ENCODE results near the gene EXOC3.

EXOC3 gene

DNA sequence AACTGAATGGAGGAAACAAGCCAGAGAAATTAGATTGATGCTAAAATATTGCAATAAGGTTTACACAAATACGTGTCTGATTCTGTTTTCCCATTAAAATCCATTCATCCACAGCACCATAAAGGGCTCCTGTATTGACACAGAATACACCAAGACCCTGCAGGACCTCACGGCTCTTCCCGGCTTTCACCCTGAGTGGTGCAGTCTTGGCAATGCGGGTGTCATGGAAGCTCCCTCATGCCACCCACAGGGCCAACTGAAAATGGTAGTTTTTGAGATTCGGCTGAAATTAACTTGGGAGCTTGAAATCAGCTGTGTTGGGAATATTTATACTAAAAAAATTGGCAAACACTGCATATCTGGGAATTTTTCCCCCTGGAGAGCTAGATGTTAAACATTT is 17.3 kb upstream of the EXOC3 start:
- DNase-seq (ENCODE audit: low read depth in 2 of 2): no peak

- DNase-seq (ENCODE audit: low read depth in 2 of 2): no peak
Measured at GRCh38 chr5:426392-426976, 16.5 kb upstream of the EXOC3 start.

DNA sequence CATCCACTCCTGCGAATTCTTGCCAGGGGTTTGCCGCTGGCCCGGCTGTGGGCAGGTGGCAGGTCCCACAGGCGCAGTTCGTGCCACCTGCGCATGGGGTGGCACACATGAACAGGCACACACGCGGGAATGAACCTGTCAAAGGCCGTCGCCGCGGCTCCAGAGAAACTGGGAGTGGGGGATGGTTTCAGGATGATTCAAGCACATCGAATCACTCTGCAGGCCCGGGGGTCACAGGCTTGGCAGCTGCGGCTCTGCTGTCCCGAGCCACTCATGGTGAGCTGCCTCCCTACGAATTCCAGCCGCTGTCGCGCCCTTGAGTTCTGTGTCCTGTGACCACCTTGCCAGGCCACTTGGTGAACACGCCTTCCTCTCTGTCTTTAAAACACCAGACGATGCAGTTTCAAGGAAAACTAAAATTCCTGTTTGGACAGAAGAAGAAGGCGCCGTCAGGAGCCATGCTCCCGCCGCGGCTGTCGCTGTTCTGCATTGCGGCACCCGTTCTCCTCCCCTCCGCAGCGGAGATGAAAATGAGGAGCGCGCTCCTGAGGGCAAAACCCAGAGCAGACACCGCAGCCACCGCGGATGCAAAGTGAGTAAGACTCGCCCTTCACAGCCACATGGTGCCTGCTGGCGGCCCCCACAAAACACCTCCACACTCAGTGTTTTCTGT is 15.4 kb upstream of the EXOC3 start:
- no peak for DNase-seq (ENCODE audit: low read depth in 2 of 2)

DNA sequence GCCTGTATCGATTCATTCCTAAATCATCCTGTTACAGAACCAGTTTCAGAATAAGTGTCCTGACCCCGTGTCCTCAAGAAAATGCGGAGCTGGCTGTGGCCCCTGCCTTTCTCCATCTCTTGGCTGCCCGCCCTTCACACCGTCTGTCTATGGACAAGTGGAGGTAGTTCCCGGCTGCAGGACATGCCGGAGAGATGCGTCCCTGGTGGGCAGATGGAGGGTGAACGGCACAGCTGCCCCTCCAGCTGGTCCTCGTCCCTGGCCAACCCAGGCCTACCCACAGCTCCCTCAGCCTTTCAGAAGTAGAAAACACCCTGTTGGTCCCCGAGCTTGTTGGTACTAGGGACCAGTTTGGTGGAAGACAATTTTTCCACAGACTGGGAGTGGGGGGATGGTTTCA is 14.8 kb upstream of the EXOC3 start:
- no peak for DNase-seq (ENCODE audit: low read depth in 2 of 2)

- DNase-seq (ENCODE audit: low read depth in 2 of 2): no peak
Measured at GRCh38 chr5:428754-429452, 14.1 kb upstream of the EXOC3 start.

GRCh38 chr5:429453-430188 is 13.4 kb upstream of the EXOC3 start:
- no peak for DNase-seq (ENCODE audit: low read depth in 2 of 2)

DNA sequence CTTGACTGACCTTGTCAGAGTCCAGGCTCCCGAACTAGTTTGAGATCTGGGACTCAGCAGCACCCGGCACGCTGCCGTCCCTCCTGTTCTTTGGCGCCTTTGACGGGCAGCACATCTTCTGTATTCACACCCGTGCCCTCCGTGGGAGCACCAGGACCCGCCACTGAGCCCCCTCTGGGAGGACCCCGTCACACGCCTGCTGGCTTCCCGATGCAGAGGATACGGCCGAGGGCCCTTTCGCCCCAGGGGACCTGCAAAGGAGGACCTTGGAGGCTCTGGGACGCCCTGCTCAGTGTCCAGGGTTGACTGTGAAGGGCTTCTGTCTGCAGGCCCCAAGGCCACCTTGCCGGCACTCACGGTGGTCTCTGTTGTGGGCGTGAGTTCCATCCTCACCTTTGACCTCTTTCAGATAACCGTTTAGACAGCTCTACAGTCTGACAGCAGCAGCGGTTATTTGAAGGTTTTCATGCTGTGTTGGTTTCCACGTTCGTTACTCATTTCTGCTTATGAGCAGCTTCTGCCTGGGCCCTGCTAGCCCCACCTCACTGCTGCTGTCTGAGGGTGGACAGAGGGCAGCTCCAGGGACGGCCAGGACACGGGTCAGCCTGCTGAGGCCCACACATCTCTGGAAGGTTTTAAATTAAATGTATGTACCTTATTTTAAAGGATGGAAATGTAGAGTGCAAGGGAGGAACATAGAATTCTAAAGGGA is 12.6 kb upstream of the EXOC3 start:
- DNase-seq (ENCODE audit: low read depth in 2 of 2): no peak

GRCh38 chr5:431001-431710 is 11.8 kb upstream of the EXOC3 start:
- peak in 1 of 2 donors; percentile 49 for DNase-seq (ENCODE audit: low read depth in 2 of 2)

GRCh38 chr5:431711-432050 is 11.3 kb upstream of the EXOC3 start:
- no peak for DNase-seq (ENCODE audit: low read depth in 2 of 2)

- DNase-seq (ENCODE audit: low read depth in 2 of 2): no peak
Measured at GRCh38 chr5:432201-432927, 10.6 kb upstream of the EXOC3 start.

DNA sequence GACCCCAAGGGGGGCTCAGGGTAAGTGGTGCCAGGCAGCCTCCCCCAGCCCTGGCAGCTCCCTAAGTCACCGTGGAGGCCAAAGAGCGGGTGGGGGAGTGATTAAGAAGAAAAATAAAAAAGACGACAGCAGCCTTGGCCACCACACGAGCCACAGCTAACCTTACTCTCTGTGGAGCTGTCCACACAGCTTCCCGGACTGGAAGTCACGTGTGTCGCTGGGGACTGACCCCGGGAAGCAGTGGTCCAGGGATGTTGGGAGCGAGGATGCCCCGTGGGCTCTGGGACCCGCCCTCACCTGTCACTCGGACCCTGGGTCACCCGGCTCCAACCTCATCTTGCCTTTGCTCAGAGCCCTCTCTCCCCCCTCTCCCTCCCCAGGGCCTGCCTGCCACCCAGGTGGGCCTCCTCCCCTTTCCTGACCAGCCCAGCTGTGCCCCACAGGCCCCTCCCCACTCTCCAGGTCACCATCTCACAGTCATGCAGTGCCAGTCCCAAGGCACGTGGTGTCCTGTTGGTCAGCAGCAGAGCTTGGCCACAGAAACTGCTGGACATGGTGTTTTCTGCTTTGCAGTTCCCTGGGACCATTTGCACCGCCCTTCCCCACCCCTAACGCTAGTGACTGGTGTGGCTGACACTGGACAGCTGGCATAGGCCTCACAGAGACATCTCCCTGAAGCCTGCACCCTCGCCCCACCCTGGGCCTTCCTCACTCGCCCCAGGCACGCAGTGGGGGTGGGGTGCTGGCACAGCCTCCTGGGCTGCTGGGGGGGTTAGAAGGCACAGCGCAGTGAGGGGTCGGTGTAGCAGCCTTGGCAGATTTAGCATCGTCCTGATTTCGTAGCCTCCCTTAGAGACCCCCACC is 9.8 kb upstream of the EXOC3 start:
- DNase-seq (ENCODE audit: low read depth in 2 of 2): no peak

- no peak for DNase-seq (ENCODE audit: low read depth in 2 of 2)
Measured at GRCh38 chr5:433836-434235, 9.1 kb upstream of the EXOC3 start.

DNA sequence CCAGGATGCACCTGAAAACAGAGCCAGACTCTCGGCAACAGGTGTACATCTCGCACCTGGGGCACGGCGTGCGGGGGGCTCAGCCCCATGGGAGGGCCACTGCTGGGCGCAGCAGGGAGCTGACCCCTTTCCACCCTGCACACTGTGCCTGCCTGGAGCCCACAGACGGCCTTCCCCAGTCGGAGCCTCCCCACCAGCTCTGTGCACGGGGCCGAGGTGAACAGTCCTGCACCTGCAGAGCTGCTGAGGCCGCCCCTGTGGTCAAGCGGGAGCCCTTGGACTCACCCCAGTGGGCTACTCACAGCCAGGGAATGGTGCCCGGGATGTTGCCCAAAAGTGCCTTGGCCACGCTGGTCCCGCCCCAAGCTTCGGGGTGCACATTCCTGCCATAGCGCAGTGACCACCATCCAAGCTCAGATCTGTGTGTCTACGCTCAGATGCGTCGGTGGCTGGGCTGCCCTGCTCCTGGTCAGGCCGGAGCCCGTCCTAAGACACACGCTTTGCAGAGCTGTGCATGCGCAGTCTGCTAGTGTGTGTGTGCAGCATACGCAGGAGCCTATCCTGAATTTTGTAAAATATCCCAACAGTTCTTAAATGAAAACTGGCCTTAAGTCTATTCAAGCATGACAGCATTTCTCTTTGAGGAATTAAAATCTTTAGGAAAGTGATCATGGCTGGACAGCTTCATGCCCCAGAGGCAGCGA is 8.4 kb upstream of the EXOC3 start:
- DNase-seq (ENCODE audit: low read depth in 2 of 2): no peak

- no peak for DNase-seq (ENCODE audit: low read depth in 2 of 2)
Measured at GRCh38 chr5:435156-435790, 7.7 kb upstream of the EXOC3 start.

DNA sequence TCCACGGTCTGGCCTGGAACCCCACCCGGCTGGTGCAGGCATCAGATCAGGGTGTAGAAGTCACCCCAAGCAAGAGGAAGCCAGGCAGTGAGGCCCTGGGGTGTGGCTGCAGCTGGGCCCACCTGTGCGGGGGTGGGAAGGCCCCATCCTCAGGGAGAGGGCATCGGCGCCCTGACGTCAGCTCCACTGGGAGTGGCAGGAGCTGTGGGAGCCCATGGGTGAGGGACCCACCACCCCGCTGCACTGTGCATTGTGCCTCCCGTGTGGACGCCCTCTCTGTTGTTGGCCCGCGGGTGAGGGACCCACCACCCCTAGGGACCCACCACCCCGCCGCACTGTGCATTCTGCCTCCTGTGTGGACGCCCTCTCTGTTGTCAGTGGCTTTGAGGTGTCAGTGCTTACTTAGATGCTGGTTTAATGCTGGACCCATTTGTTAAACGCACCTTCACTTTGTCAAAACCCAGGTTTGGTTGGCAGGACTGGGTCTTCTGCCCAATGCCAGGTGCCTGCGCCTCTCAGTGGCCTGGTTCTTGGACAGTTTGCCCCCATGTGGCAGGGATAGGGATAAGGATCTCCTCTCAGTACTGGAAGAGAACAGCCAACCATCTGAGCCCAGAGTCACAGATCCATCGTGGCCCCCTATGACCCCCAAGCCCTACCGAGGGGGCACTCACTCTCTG is 6.9 kb upstream of the EXOC3 start:
- no peak for DNase-seq (ENCODE audit: low read depth in 2 of 2)

DNA sequence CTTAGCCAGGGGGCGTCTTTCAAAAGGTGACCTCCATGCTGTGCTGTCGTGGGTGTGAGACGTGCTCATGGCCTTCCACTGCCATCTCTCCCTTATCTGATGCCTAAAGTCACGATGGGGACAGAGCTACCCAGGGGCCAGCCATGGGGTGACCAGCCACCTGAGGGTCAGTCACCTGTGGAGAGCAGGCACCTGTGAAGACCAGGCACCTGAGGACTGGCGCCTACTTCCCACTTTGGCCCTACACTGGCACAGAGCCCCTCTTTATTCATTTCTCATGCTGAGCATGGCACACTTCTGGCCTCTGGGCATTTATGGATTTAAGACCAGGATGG is 6.4 kb upstream of the EXOC3 start:
- DNase-seq (ENCODE audit: low read depth in 2 of 2): no peak

GRCh38 chr5:437281-437771 is 5.7 kb upstream of the EXOC3 start:
- DNase-seq (ENCODE audit: low read depth in 2 of 2): no peak

DNA sequence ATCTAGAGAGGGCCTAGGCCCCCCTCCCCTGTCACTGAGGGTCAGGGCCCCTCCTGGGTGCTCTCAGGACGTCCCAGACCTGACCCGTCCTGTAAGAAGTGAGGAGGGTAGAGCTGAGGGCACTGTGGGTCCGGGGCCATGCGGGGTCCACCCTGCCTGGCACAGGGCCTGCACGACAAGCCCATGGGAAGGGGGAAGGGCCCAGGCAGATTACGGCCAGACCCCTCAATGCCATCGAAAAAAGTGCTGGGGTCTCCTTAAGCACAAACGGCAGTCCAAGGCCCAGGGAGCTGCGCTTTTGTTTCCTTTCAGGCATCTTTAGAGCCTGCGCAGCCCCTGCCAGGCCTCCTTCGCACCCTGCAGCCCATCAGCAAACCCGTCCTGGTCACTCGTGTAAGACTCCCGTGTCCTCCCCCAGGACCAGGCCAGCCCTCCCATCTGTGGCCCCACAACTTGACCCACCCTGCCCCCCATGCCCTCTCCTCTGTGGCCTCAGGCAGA is 4.4 kb upstream of the EXOC3 start:
- DNase-seq (ENCODE audit: low read depth in 2 of 2): no peak

Measured in stimulated activated CD4-positive, alpha-beta T cell treated with anti-CD3 and anti-CD28 coated beads, Interleukin-1b, Interleukin-23, amount 100 ng/mL, for 4 hours (primary cell).